OCI-M1 (cell line): ENCODE data around the gene SGCE.
"Not testable (repeated sequence)": the region's sequence is repeated elsewhere in the genome, so short reads cannot be mapped to it uniquely, and the experiment has no call there.

Experiments
- DNase-seq: peaks from one replicate; lab custom pipeline; 2025; lab: John Stamatoyannopoulos, UW

SGCE gene

GRCh38 chr7:94655848-94656657 lies at the start of gene SGCE:
Gene SGCE (minus strand): TSS chr7:94656133. CDS start chr7:94656098, 35 bp downstream.
- DNase-seq, result peak; percentile 70

- DNase-seq, result not testable (repeated sequence)
Observed at GRCh38 chr7:94705155-94706021, 49.5 kb upstream of the SGCE start.

DNA sequence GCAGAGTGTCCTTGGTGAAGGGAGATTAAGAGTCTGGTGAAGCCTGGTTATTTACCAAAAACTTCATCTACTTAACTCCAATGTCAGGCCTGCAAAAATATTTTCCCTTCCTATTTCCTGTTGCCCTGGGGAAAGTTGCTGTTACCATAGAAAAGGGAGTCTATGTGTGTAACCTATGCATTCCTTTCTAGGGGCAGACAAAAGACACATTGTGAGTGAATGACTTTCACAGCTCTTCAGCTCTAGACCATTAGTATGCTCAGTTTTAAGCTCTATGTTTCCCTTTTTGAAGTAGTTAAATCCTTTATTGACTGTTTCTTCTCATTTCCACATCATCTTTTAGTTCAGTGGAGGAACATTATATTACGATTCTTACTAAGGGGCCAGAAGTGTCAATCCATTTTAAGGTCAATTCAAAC lies 45.6 kb upstream of the SGCE start:
- no peak for DNase-seq

DNA sequence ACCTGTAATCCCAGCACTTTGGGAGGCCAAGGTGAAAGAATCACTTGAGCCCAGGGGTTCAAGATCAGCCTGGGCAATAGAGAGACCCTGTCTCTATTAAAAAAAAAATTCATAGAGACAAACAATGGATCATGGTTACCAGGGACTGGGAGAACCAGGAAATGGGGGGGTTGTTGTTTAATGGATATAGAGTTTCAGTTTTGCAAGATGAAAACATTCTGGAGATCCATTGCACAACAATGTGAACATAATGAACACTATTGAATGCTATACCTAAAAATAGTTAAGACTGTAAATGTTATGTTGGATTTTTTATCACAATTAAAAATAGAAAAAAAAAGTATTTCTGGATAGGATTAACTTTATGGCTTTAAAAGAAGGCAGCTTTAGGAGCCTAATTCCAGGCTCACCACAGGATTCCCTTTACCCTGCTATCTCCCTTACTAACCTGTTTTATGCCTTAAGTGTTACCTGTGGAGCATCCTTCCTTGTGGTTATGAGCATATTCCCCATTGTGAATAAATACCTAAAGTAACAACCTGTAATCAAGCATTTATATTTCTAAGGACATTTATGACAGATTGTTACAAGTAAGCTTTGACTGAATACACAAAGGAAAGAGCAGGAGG lies 45.1 kb upstream of the SGCE start:
- DNase-seq, result no peak

DNA sequence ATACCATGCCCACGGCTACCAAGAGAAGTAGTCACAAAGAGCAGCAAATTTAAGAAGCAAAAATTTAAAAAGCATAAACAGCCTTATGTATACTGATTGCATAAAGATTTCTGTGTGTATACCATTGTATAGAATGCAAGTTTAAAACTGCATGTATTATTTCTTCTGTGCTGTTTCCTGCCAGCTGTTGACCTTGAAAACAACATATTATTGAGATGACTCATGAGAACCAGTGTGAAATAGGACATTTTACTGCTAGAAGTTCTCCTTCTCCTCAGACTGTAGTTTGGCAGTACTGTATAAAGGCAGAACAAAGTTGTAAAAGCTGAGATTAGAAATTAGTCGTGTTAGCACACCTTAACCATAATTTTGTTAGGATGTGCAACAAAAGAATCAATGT lies 42.3 kb upstream of the SGCE start:
- no peak for DNase-seq

- peak; percentile 66 for DNase-seq
Observed at GRCh38 chr7:94697035-94697974, 41.4 kb upstream of the SGCE start.

- no peak for DNase-seq
Observed at GRCh38 chr7:94687810-94688209, 31.9 kb upstream of the SGCE start.

GRCh38 chr7:94687076-94687475 lies 31.1 kb upstream of the SGCE start:
- no peak for DNase-seq

DNA sequence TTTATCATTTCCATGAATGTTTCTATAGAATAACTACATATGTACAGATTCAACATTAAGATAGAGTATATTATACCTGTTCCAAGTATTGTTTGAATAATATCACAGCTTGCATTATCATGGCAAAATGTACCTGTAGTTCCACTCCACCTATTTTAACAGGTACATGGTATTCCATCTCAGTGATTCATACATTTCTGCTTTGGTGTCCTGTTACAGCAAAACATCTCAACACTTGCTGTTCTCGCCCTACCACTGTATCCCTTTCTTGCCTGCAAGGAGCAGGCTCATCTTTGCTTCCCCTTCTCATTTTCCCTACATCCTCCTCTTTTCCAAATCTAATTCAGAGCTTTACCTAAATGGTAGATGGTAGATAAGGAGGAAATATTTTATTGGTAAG lies 27.1 kb upstream of the SGCE start:
- DNase-seq, result no peak

DNA sequence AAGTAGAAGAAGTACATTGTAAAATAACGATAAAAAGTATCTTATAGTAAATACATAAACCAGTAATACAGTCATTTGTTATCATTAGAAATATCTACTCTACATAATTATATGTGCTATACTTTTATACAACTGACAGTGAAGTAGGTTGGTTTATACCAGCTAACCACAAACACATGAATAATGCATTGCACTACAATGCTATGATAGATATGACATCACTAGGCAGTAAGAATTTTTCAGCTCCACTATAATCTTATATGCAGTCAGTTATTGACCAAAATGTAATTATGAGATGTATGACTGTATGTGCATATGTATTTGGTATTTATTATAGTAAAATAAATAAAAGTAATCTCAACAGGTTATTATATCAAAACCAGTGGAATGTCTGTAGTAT lies 23.4 kb upstream of the SGCE start:
- no peak for DNase-seq

DNA sequence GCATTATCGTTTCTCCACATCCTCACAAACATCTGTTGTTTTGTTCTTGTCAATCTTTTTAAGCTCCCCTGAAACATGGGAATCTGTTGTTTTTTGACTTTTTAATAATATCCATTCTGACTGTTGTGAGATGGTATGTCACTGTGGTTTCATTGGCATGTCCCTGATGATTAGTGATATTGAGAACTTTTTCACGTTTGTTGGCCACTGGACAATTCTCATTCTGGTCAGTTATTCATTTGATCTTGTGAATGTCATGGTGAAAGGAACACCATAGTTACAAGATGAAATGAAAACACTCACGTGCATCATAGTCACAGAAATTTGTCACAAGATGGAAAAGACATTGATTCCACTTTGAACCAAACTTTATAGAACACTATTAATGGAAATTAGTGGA lies 20.5 kb upstream of the SGCE start:
- DNase-seq, result no peak

GRCh38 chr7:94675356-94675755 lies 19.4 kb upstream of the SGCE start:
- DNase-seq, result no peak

DNA sequence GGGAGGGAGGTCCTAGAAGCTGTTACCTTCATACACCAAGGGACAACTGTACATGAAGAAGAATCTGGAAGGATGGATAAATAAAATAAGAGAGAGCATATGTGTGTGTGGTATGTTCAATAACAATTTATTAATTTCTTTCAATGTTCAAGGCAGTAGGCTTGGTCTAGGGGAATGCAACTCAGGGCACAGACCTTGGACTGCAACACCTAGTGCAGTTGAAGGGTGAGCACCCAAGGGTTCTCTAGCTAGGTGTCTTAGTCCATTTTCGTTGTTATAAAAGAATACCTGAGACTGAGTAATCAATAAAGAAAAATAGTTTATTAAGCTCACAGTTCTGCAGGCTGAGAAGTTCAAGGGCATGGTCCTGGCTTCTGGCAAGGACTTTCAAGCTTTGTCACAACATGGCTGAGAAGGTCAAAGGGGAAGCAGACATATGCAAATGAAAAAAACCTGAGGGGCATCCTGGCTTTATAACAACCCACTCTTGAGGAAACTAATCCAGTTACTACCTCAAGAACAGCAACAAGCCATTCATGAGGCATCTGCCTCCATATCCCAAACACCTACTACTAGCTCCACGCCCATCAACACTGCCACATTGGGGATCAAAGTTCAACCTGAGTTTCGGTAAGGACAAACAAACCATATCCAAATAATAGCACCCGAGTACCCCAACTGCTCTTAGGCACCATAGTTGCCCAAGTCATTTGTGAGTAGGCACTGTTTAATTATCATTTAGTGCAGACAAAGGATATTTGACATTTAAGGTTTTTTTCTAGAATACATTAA lies 15.7 kb upstream of the SGCE start:
- no peak for DNase-seq

- no peak for DNase-seq
Observed at GRCh38 chr7:94669773-94670495, 14.0 kb upstream of the SGCE start.

DNA sequence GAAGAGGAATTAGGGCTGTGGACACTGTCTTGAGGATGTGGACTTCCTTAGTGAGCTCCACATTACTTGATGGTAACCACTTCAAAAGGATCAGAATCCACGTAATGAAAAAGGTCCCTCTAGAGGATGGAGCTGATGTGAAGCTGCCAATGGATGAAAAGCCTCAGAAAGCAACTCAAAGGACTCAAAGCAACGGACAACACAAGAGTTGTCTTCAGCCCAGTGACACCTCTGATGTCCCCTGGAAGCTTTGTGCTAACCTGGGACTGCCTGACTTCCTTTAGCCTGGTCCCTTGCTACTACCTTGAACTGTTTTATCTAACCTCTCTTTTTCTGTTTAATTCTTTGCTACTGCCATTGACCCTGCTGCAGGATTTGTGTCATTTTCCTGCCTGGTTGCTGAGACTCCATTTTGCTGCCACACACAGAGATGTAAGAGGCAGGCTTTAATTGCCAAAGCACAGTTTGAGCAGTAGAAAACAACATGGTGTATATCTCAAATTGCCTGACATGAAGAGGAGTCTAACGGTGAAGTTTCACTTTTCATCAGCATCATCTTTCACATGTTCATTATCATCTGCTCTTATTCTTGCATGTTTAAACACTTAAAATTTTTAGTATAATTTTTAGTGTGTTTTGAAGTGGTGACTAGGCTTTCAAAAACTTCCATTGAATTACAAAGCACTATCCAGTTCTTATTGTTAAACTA lies 11.1 kb upstream of the SGCE start:
- DNase-seq, result no peak

DNA sequence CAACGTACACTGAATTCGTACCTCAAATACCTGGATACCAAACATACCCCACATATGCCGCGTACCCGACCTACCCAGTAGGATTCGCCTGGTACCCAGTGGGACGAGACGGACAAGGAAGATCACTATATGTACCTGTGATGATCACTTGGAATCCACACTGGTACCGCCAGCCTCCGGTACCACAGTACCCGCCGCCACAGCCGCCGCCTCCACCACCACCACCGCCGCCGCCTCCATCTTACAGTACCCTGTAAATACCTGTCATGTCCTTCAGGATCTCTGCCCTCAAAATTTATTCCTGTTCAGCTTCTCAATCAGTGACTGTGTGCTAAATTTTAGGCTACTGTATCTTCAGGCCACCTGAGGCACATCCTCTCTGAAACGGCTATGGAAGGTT lies 9.5 kb upstream of the SGCE start:
- DNase-seq, result no peak

DNA sequence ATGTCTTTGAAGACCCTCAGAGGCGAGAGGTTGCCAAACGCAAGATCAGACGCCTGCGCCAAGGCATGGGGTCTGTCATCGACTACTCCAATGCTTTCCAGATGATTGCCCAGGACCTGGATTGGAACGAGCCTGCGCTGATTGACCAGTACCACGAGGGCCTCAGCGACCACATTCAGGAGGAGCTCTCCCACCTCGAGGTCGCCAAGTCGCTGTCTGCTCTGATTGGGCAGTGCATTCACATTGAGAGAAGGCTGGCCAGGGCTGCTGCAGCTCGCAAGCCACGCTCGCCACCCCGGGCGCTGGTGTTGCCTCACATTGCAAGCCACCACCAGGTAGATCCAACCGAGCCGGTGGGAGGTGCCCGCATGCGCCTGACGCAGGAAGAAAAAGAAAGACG lies 8.1 kb upstream of the SGCE start:
- no peak for DNase-seq

DNA sequence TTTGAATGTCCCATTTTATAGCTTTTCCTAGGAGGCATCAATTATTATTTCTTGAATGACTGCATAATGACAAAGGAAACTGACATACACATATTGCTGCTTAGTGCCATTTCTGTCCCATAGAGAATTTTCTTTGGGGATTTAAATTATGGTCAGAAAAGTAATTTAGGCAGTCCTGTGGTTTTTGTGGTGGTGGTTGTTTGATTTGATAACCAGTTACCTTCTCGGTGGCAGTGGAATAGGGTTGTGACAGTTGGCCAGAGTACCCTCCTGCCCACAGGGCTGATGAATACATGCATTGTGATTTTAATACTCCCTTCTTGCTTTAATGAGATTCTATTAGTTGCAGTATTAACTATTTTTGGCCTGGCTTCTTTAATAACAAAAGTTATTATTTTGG lies 6.6 kb upstream of the SGCE start:
- peak; percentile 90 for DNase-seq

GRCh38 chr7:94660006-94660405 lies 4.1 kb upstream of the SGCE start:
- DNase-seq, result no peak
